NCI-H345 treated with DMSO at 0.1 percent for 48 hours (cell line): ENCODE data around the gene RAB8A.

Experiments
- DNase-seq: peaks from one replicate; lab custom pipeline; 2025; ENCODE audit not compliant: unreplicated experiment; lab: John Stamatoyannopoulos, UW

RAB8A gene

GRCh38 chr19:16139752-16140151 is 28.1 kb downstream of the RAB8A start:
- no peak for DNase-seq

DNA sequence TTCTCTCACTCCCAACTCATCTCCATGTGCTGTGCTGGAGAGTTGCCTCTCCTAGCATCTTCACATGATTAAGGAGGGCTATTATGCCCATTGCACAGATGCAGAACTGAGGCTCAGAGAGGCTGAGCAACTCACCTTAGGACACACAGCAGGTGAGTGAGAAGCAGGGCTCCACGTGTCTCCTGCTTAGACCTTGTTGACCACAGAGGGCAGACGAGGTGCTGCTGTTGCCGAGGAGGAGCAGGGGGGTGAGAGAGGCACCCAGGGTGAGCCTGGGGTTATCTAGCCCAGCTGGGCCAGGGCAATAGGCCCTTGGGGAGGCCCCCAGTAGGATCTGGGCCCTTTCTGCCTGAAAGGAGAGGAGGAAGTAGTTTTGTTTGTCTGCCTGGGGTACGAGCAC is 29.4 kb downstream of the RAB8A start:
- no peak for DNase-seq

DNA sequence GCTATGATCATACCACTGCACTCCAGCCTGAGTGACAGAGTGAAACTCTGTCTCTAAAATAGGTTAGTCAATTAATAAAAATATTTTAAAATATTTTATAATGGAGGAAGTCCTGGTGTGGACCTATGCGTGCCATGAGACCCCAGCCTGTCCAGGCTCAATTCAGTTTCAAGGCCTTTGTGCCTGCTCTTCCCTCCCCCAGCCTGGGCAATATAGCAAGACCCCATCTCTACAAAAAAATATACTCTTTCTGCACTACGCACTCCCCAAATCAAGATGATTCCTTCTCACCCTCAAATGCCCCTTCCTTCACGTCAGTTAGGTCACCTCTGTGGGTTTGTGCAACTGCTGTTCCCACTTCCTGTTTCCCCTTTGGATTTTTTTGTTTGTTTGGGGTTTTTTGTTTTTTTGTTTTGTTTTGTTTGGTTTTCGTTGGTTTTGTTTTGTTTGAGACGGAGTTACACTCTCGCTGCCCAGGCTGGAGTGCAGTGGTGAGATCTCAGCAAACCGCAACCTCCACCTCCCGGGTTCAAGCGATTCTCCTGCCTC is 30.4 kb downstream of the RAB8A start:
- DNase-seq = no peak

DNA sequence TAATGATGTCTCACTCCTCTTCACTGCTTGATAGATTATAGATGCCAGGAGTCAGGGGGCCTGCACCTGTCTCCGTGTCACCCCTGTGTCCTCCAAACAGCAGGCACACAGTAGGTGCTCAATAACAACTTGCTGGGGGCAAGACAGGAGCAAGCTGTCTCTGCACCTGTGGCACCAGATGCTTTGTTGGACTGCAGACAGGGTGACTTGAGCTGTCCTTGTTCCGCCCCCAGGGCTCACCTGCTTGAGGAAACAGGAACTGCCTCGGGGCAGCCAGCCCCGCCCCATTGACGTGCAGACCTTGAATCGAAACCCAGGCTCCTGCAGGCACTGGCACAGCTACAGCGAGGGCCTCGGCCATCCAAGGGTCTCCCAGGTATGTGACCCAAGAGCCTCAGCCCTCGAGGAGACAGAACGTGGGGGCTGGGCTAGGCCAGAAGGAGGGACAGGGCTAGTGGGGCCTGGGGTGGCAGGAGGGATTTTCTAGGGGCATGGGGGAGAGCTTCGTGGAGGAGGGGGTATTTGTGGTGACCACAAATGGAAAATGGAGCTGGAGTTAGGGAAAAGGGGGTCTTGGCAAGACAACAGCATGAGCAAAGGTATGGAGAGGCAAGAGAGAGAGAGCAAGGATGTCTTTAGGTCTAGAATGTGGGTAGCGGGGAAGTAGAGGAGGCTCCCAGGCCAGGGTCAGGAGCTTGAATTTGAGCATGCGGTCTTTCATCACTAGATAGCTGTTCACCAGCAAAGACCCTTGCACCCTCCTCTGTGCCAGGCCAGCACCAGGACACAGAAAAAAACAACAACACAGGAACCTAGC is 31.9 kb downstream of the RAB8A start, which contains the start of gene HSH2D:
TSS of gene HSH2D (plus strand) at position 287 of the 817 bp plus-strand sequence. CDS start 5,066 bp downstream, outside the sequence.
- DNase-seq = peak; percentile 20

- no peak for DNase-seq
These were observed 32.5 kb downstream of the RAB8A start for GRCh38 chr19:16144216-16144581.

GRCh38 chr19:16146112-16146511 is 34.4 kb downstream of the RAB8A start:
- DNase-seq = no peak

- no peak for DNase-seq
These were observed 36.9 kb downstream of the RAB8A start for GRCh38 chr19:16148443-16149229.

- DNase-seq = no peak
These were observed 42.1 kb downstream of the RAB8A start for GRCh38 chr19:16153582-16154336.

GRCh38 chr19:16154557-16154956 is 42.9 kb downstream of the RAB8A start:
- DNase-seq = no peak

GRCh38 chr19:16155128-16155527 is 43.4 kb downstream of the RAB8A start:
- DNase-seq = no peak

GRCh38 chr19:16156904-16157303 is 45.2 kb downstream of the RAB8A start:
- no peak for DNase-seq

- DNase-seq = no peak
These were observed 45.9 kb downstream of the RAB8A start for GRCh38 chr19:16157601-16158000.

- DNase-seq = no peak
These were observed 48.0 kb downstream of the RAB8A start for GRCh38 chr19:16159655-16160054.

GRCh38 chr19:16160445-16160942 is 48.8 kb downstream of the RAB8A start:
- no peak for DNase-seq

DNA sequence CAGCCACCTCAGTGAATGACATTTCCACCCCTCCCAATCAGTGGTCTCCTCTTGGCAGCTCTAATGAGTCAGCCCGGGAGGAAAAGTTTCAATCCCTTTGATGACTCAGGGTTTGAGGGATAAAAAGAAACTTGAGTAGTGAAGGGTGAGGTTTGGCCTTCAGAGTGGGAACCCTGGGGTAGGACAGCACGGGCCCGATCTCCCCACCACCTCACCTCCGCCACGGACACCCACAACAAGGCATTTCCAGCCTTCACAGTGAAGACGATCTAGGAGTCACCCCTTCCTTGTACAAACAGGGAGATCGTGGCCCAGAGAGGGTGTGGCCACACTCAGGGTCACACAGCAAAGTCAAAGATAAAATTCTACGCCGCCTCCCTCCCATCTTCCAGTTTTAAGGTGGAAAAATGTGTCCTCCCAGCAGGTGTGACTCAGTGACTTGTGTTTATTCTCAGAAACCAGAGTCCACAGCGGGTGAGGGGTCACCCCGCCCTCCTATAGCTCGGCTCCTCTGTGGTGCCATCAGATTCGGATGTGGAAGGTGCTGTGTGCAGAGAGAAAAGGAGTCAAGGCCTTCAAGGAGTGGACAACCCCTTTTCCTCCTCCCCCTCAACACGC is 49.4 kb downstream of the RAB8A start:
- DNase-seq = no peak

DNA sequence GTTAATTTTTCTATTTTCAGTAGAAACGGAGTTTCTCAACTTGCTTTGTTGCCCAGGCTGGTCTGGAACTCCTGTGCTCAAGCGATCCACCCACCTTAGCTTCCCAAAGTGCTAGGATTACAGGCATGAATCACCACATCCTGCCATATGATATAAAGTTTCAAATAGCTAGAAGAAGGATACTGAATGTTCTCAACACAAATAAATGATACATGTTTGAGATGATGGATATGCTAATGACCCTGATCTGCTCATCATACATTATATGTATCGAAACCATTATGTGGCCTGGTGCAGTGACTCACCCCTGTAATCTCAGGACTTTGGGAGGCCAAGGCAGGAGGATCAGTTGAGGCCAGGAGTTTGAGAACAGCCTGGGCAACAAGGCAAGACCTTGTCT is 50.2 kb downstream of the RAB8A start:
- DNase-seq = no peak

DNA sequence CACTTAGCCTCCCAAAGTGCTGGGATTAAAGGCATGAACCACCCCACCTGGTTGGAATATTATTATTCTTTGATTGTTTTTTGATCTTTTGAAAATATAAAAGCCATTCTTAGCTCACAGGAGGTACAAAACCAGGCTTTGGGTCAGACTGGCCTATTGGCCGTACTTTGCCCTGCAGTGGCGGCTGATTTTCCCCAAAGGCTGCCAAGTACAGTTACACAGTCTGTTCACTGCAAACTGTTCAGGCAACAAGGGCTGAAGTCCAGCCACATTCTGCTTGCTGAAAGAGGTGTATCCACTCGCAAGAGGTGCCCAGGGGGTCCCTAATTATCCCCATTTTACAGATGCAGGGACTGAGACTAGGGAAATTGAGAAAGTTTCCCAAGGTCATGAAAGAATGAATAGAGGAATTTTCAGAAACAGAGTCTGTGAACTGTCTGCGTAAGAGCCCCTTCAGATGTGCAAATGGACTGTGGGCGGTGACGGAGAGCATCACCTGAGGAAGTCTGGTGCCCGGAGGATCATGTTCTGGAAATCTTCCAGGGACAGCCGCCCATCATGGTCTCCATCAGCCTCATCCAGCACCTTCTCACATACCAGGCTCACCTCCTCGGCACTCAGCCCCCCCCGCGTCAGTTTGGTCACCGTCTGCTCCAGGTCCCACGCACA is 52.7 kb downstream of the RAB8A start:
- DNase-seq = no peak

GRCh38 chr19:16166417-16166816 is 54.7 kb downstream of the RAB8A start:
- no peak for DNase-seq

GRCh38 chr19:16167055-16167454 is 55.4 kb downstream of the RAB8A start:
- DNase-seq = no peak

DNA sequence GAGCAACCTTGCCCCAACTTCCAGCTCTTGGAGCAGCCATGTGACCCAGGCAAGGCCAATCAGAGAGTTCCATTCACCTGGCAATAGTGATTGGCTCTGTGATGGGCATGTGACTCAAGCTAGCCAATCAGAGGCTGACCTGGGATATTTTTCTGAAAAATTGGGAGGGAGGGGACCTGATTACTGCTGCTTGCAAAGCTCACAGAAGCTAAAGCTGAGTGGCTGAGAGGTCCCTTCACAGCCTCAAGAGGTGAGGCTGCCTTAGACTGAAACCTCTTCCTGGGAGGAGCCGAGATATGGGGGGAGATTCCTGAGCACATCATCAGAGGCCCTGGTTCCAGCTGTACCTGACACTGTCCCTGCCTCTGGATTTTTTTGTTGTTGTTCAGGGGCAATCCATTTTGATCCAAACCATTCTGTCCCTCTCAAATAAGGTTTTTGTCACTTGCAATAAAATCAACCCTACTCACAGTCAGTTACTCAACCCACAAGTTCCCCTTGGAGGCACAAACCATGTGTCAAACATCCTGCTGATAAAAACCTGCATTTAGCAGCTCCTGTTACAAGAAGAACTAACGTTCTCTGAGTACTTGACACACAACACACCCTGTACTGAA is 56.9 kb downstream of the RAB8A start:
- DNase-seq = no peak
